IPS DF 4.7 (cell line): Measurements from ENCODE around the gene OR7G2.
"Not testable (repeated sequence)": the region's sequence is repeated elsewhere in the genome, so short reads cannot be mapped to it uniquely, and the experiment has no call there.

ENCODE experiments used
- DNase-seq: peaks from one replicate; pipeline ENCODE4 v3.0.0-alpha.2; 2013; ENCODE audit warnings: low spot score; ENCODE audit errors: extremely low read depth

OR7G2 gene

GRCh38 chr19:9075064-9075949 lies 32.0 kb downstream of the OR7G2 start:
- DNase-seq = no peak

- no peak for DNase-seq
Observed at GRCh38 chr19:9073806-9074205, 33.5 kb downstream of the OR7G2 start.

- DNase-seq = not testable (repeated sequence)
Observed at GRCh38 chr19:9071720-9072119, 35.6 kb downstream of the OR7G2 start.

- DNase-seq = no peak
Observed at GRCh38 chr19:9070066-9070465, 37.2 kb downstream of the OR7G2 start.

- DNase-seq = no peak
Observed at GRCh38 chr19:9065457-9066014, 41.7 kb downstream of the OR7G2 start.

- DNase-seq = no peak
Observed at GRCh38 chr19:9061879-9062278, 45.4 kb downstream of the OR7G2 start.

- no peak for DNase-seq
Observed at GRCh38 chr19:9060564-9061340, 46.5 kb downstream of the OR7G2 start.

- no peak for DNase-seq
Observed at GRCh38 chr19:9058905-9059667, 48.2 kb downstream of the OR7G2 start.

- DNase-seq = no peak
Observed at GRCh38 chr19:9057505-9058258, 49.6 kb downstream of the OR7G2 start.

GRCh38 chr19:9056131-9056530 lies 51.1 kb downstream of the OR7G2 start:
- not testable (repeated sequence) for DNase-seq

GRCh38 chr19:9054765-9055164 lies 52.5 kb downstream of the OR7G2 start:
- DNase-seq = no peak

- no peak for DNase-seq
Observed at GRCh38 chr19:9054207-9054606, 53.1 kb downstream of the OR7G2 start.

GRCh38 chr19:9053674-9054073 lies 53.6 kb downstream of the OR7G2 start:
- not testable (repeated sequence) for DNase-seq

GRCh38 chr19:9052894-9053293 lies 54.4 kb downstream of the OR7G2 start:
- DNase-seq = no peak
